ENCODE results near the gene CYBRD1.

The CYBRD1 gene

GRCh38 chr2:171479154-171479814 is 43.0 kb upstream of the CYBRD1 start:
- Histone ChIP-seq H3K9ac (ENCODE audit: low read depth, low read length) (no peak overlapping the region), H2AFZ (ENCODE audit: low read depth, low read length) (no peak overlapping the region), H3K4me1 (ENCODE audit: insufficient read depth, low read length) (no peaks in the 10 kb centered on the region), H3K4me3 (ENCODE audit: low read depth in 1 of 2, low read length in 2 of 2) (no peak overlapping the region), H3K9me3 (ENCODE audit: insufficient read depth, low read length, severe bottlenecking) (no peaks in the 10 kb centered on the region), H3K4me2 (ENCODE audit: insufficient read depth, low read length) (no peak overlapping the region), H3K27me3 (ENCODE audit: insufficient read depth, low read length, poor library complexity) (no peaks in the 10 kb centered on the region), H3K27ac (ENCODE audit: low read length) (no peak overlapping the region), H3K36me3 (ENCODE audit: insufficient read depth, low read length) (peaks cover 45% of the 10 kb centered on the region; the same call in 1 of the 2 replicates), H3K79me2 (ENCODE audit: insufficient read depth, low read length) (no peaks in the 10 kb centered on the region), H4K20me1 (ENCODE audit: insufficient read depth, low read length) (no peaks in the 10 kb centered on the region)
- TF ChIP-seq EZH2 (IDR thresholded peaks at IDR 0.05; ENCODE audit: borderline replicate concordance, low read depth, low read length, severe bottlenecking) (no peak), CTCF (IDR thresholded peaks at IDR 0.05; ENCODE audit: borderline replicate concordance, extremely low read depth, low read length, poor library complexity, severe bottlenecking) (no peak)
- ATAC-seq (ENCODE audit: insufficient read depth, low read depth) (no peak), DNase-seq (no peak)

GRCh38 chr2:171480908-171481307 is 41.4 kb upstream of the CYBRD1 start:
- ATAC-seq (ENCODE audit: insufficient read depth, low read depth), result no peak
- H3K4me3 ChIP-seq (ENCODE audit: low read depth in 1 of 2, low read length in 2 of 2), result no peak overlapping the region
- TF ChIP-seq EZH2 (IDR thresholded peaks at IDR 0.05; ENCODE audit: borderline replicate concordance, low read depth, low read length, severe bottlenecking) (no peak), CTCF (IDR thresholded peaks at IDR 0.05; ENCODE audit: borderline replicate concordance, extremely low read depth, low read length, poor library complexity, severe bottlenecking) (no peak)
- peaks cover 38% of the 10 kb centered on the region; the same call in 1 of the 2 replicates for H3K36me3 ChIP-seq (ENCODE audit: insufficient read depth, low read length)
- H3K27ac ChIP-seq (ENCODE audit: low read length), result no peak overlapping the region
- H3K79me2 ChIP-seq (ENCODE audit: insufficient read depth, low read length), result no peaks in the 10 kb centered on the region
- H2AFZ ChIP-seq (ENCODE audit: low read depth, low read length), result no peak overlapping the region
- DNase-seq, result no peak
- no peaks in the 10 kb centered on the region for H3K9me3 ChIP-seq (ENCODE audit: insufficient read depth, low read length, severe bottlenecking)
- H3K4me1 ChIP-seq (ENCODE audit: insufficient read depth, low read length), result no peaks in the 10 kb centered on the region
- no peaks in the 10 kb centered on the region for H4K20me1 ChIP-seq (ENCODE audit: insufficient read depth, low read length)
- no peak overlapping the region for H3K4me2 ChIP-seq (ENCODE audit: insufficient read depth, low read length)
- H3K27me3 ChIP-seq (ENCODE audit: insufficient read depth, low read length, poor library complexity), result no peaks in the 10 kb centered on the region
- no peak overlapping the region for H3K9ac ChIP-seq (ENCODE audit: low read depth, low read length)

- H3K4me1 ChIP-seq (ENCODE audit: insufficient read depth, low read length), result no peaks in the 10 kb centered on the region
- no peaks in the 10 kb centered on the region for H3K79me2 ChIP-seq (ENCODE audit: insufficient read depth, low read length)
- no peak overlapping the region for H3K4me2 ChIP-seq (ENCODE audit: insufficient read depth, low read length)
- ATAC-seq (ENCODE audit: insufficient read depth, low read depth) (no peak), DNase-seq (no peak)
- no peak overlapping the region for H3K9ac ChIP-seq (ENCODE audit: low read depth, low read length)
- no peak overlapping the region for H3K27ac ChIP-seq (ENCODE audit: low read length)
- no peak overlapping the region for H2AFZ ChIP-seq (ENCODE audit: low read depth, low read length)
- no peaks in the 10 kb centered on the region for H3K27me3 ChIP-seq (ENCODE audit: insufficient read depth, low read length, poor library complexity)
- H4K20me1 ChIP-seq (ENCODE audit: insufficient read depth, low read length), result no peaks in the 10 kb centered on the region
- peaks cover 31% of the 10 kb centered on the region; the same call in 1 of the 2 replicates for H3K36me3 ChIP-seq (ENCODE audit: insufficient read depth, low read length)
- H3K4me3 ChIP-seq (ENCODE audit: low read depth in 1 of 2, low read length in 2 of 2), result no peak overlapping the region
- no peak for TF ChIP-seq CTCF (IDR thresholded peaks at IDR 0.05; ENCODE audit: borderline replicate concordance, extremely low read depth, low read length, poor library complexity, severe bottlenecking)
- no peak for TF ChIP-seq EZH2 (IDR thresholded peaks at IDR 0.05; ENCODE audit: borderline replicate concordance, low read depth, low read length, severe bottlenecking)
- no peaks in the 10 kb centered on the region for H3K9me3 ChIP-seq (ENCODE audit: insufficient read depth, low read length, severe bottlenecking)
These were observed 40.0 kb upstream of the CYBRD1 start for GRCh38 chr2:171482308-171482707.
